Measurements from ENCODE around the gene CSHL1. TPM values are rescaled to one million over a fixed set of nuclear protein-coding genes. Genes with fewer than 3 reads are reported as not detected.

The CSHL1 gene
- total RNA-seq, 1 donor from 2014 or later: not detected

- TF ChIP-seq CTCF (IDR thresholded peaks at IDR 0.05): no peak
- Mint-ChIP-seq H3K9me3 (ENCODE audit: low read depth) (no peaks in the 10 kb centered on the region), H3K4me3 (ENCODE audit: unreplicated experiment) (no peak overlapping the region), H3K27ac (ENCODE audit: unreplicated experiment) (no peak overlapping the region), H3K36me3 (ENCODE audit: low read depth) (no peaks in the 10 kb centered on the region), H3K27me3 (ENCODE audit: low read depth) (peaks cover 14% of the 10 kb centered on the region), H3K4me1 (ENCODE audit: low read depth) (no peaks in the 10 kb centered on the region)
- DNase-seq (ENCODE audit: low spot score): no peak
Observed at GRCh38 chr17:63933598-63933997, 22.5 kb upstream of the CSHL1 start.

GRCh38 chr17:63932721-63933120, 21.7 kb upstream of the CSHL1 start:
- Mint-ChIP-seq H3K27ac (ENCODE audit: unreplicated experiment) (peak overlapping the region; percentile 22), H3K4me1 (ENCODE audit: low read depth) (no peaks in the 10 kb centered on the region), H3K4me3 (ENCODE audit: unreplicated experiment) (no peak overlapping the region), H3K36me3 (ENCODE audit: low read depth) (no peaks in the 10 kb centered on the region), H3K9me3 (ENCODE audit: low read depth) (no peaks in the 10 kb centered on the region), H3K27me3 (ENCODE audit: low read depth) (peaks cover 14% of the 10 kb centered on the region)
- no peak for TF ChIP-seq CTCF (IDR thresholded peaks at IDR 0.05)
- no peak for DNase-seq (ENCODE audit: low spot score)

GRCh38 chr17:63931981-63932561, 21.0 kb upstream of the CSHL1 start, which contains the start of gene CD79B:
TSS of gene CD79B (minus strand) at chr17:63932331. CDS start at chr17:63932261, 70 bp downstream.
- no peak within 1 kb of the TSS for H3K4me3 Mint-ChIP-seq (ENCODE audit: unreplicated experiment)
- H3K27me3 Mint-ChIP-seq (ENCODE audit: low read depth): peaks cover 14% of the 10 kb centered on the region
- peak within 1 kb of the TSS; percentile 45 for H3K27ac Mint-ChIP-seq (ENCODE audit: unreplicated experiment)
- DNase-seq (ENCODE audit: low spot score): no peak
- H3K9me3 Mint-ChIP-seq (ENCODE audit: low read depth): no peaks in the 10 kb centered on the region
- no peaks in the 10 kb centered on the region for H3K36me3 Mint-ChIP-seq (ENCODE audit: low read depth)
- H3K4me1 Mint-ChIP-seq (ENCODE audit: low read depth): no peaks in the 10 kb centered on the region
- no peak for TF ChIP-seq CTCF (IDR thresholded peaks at IDR 0.05)

GRCh38 chr17:63930951-63931575, 20.0 kb upstream of the CSHL1 start:
- H3K27ac Mint-ChIP-seq (ENCODE audit: unreplicated experiment): no peak overlapping the region
- no peaks in the 10 kb centered on the region for H3K36me3 Mint-ChIP-seq (ENCODE audit: low read depth)
- no peaks in the 10 kb centered on the region for H3K9me3 Mint-ChIP-seq (ENCODE audit: low read depth)
- no peaks in the 10 kb centered on the region for H3K4me1 Mint-ChIP-seq (ENCODE audit: low read depth)
- peaks cover 10% of the 10 kb centered on the region for H3K27me3 Mint-ChIP-seq (ENCODE audit: low read depth)
- no peak for DNase-seq (ENCODE audit: low spot score)
- no peak overlapping the region for H3K4me3 Mint-ChIP-seq (ENCODE audit: unreplicated experiment)
- no peak for TF ChIP-seq CTCF (IDR thresholded peaks at IDR 0.05)

GRCh38 chr17:63929860-63930766, 19.1 kb upstream of the CSHL1 start:
- DNase-seq (ENCODE audit: low spot score): no peak
- H3K27ac Mint-ChIP-seq (ENCODE audit: unreplicated experiment): no peak overlapping the region
- TF ChIP-seq CTCF (IDR thresholded peaks at IDR 0.05): no peak
- H3K4me1 Mint-ChIP-seq (ENCODE audit: low read depth): no peaks in the 10 kb centered on the region
- no peaks in the 10 kb centered on the region for H3K9me3 Mint-ChIP-seq (ENCODE audit: low read depth)
- H3K4me3 Mint-ChIP-seq (ENCODE audit: unreplicated experiment): no peak overlapping the region
- no peaks in the 10 kb centered on the region for H3K36me3 Mint-ChIP-seq (ENCODE audit: low read depth)
- peaks cover 4% of the 10 kb centered on the region for H3K27me3 Mint-ChIP-seq (ENCODE audit: low read depth)
